ENCODE measurements around the gene SLC26A4.
A peak's percentile ranks its signal among the peaks of the same experiment; 100 is the strongest.

The SLC26A4 gene

GRCh38 chr7:107743567-107744344 is 83.1 kb downstream of the SLC26A4 start, which contains the start of gene CBLL1:
CBLL1 (plus strand) TSS chr7:107744142; CDS start chr7:107744164, 22 bp downstream.
- peak; percentile 92 to 96 (median 95) for DNase-seq (ENCODE audit: low read depth in 2 of 3, low spot score in 1 of 3)

DNA sequence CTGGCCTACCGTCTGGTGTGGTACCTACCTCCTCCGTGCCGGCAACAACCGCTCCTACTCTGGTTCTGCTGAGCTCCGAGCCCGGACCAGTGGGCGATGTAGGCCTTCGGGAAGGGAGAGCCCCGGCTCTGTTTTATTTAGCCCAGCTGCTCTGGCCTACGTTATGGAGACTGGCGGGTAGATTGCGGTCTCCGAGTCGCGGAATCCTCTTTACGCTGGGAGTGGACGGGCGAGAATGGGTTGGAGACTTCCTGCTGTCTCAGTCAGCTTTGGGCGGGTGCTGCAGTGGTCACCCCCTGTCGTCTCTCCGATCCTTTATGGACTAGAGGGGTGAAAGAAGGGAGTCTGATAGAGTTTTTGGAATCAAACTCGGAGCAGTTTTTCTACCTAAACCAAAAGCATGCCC is 83.7 kb downstream of the SLC26A4 start:
- DNase-seq (ENCODE audit: low read depth in 2 of 3, low spot score in 1 of 3) = no peak

- no peak for DNase-seq (ENCODE audit: low read depth in 2 of 3, low spot score in 1 of 3)
Measured at GRCh38 chr7:107746006-107746405, 85.4 kb downstream of the SLC26A4 start.

DNA sequence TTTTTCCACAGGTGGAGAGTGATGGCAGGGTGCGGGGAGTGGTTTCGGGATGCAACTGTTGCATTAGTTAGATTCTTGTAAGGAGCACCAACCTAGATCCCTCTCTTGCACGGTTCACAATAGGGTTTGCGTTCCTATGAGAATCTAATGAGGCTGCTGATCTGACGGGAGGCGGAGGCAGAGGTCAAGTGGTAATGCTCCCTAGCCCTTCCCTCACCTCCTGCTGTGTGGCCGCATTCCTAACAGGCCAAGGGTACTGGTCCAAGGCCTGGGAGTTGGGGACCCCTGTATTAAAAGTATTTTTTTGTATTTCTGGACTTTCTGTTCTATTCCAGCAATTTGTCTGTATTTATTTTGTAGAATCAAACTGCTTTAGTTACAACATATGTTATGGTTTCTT is 90.5 kb downstream of the SLC26A4 start:
- no peak for DNase-seq (ENCODE audit: low read depth in 2 of 3, low spot score in 1 of 3)

- no peak for DNase-seq (ENCODE audit: low read depth in 2 of 3, low spot score in 1 of 3)
Measured at GRCh38 chr7:107754642-107755041, 94.0 kb downstream of the SLC26A4 start.

DNA sequence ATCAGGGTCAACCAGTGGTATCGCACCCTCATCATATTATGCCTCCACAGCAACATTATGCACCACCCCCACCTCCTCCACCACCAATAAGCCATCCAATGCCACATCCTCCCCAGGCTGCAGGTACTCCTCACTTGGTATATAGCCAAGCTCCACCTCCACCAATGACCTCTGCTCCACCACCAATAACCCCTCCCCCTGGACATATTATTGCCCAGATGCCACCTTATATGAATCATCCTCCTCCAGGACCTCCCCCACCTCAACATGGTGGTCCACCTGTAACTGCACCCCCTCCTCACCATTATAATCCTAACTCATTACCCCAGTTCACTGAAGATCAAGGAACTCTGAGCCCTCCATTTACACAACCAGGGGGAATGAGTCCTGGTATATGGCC is 98.0 kb downstream of the SLC26A4 start:
- no peak for DNase-seq (ENCODE audit: low read depth in 2 of 3, low spot score in 1 of 3)

- no peak for DNase-seq (ENCODE audit: low read depth in 2 of 3, low spot score in 1 of 3)
Measured at GRCh38 chr7:107767391-107767790, 106.8 kb downstream of the SLC26A4 start.

Measured in stimulated activated CD4-positive, alpha-beta T cell treated with anti-CD3 and anti-CD28 coated beads, Interleukin-12 subunit alpha, Interleukin-12 subunit beta, amount 100 ng/mL, for 48 hours (primary cell).